ENCODE results near the gene USP48.

The USP48 gene

DNA sequence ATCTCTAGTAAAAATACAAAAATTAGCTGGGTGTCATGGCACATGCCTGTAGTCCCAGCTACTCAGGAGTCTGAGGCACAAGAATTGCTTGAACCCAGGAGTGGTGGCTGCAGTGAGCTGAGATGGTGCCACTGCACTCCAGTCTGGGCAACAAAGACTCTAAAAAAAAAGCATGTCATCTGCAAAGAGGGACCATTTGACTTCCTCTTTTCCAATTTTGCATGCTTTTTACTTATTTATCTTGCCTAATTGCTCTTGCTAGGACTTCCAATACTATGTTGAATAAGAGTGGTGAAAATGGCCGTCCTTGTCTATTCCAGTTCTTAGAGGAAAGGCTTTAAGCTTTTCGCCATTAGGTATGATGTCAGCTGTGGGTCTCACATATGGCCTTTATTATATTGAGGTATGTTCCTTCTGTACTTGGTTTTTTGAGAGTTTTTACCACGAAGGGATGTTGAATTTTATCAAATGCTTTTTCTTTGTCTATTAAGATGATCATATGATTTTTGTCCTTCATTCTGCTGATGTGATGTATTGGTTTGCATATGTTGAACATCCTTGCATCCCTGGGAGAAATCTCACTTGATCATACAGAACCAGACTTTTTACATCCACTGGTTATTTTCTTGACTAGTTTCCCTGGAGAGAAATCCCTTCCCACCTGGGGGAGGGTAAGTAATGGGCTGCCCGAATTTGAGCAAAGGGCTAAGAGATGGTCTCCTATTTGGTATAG lies 96.8 kb downstream of the USP48 start:
- DNase-seq (ENCODE audit: extremely low spot score) = no peak
- TF ChIP-seq ELF4 (IDR thresholded peaks at IDR 0.05) (no peak), HDGF (IDR thresholded peaks at IDR 0.05; ENCODE audit: borderline replicate concordance) (no peak), SP1 (IDR thresholded peaks at IDR 0.05) (no peak), ZNF384 (IDR thresholded peaks at IDR 0.05) (no peak), FOXK2 (IDR thresholded peaks at IDR 0.05) (no peak), CTBP1 (IDR thresholded peaks at IDR 0.05; ENCODE audit: borderline replicate concordance) (no peak), SUZ12 (IDR thresholded peaks at IDR 0.05) (no peak), FOXA1 (IDR thresholded peaks at IDR 0.05) (no peak), L3MBTL2 (conservative IDR thresholded peaks at IDR 0.05) (no peak), LEF1 (IDR thresholded peaks at IDR 0.05; ENCODE audit: borderline replicate concordance) (no peak), ARNT (IDR thresholded peaks at IDR 0.05) (no peak), TARDBP (IDR thresholded peaks at IDR 0.05) (no peak), NFRKB (IDR thresholded peaks at IDR 0.05) (no peak), FOXM1 (IDR thresholded peaks at IDR 0.05; ENCODE audit: borderline replicate concordance) (no peak), BHLHE40 (IDR thresholded peaks at IDR 0.05; ENCODE audit: borderline replicate concordance) (no peak)
- TF ChIP-seq, protein P1, sequence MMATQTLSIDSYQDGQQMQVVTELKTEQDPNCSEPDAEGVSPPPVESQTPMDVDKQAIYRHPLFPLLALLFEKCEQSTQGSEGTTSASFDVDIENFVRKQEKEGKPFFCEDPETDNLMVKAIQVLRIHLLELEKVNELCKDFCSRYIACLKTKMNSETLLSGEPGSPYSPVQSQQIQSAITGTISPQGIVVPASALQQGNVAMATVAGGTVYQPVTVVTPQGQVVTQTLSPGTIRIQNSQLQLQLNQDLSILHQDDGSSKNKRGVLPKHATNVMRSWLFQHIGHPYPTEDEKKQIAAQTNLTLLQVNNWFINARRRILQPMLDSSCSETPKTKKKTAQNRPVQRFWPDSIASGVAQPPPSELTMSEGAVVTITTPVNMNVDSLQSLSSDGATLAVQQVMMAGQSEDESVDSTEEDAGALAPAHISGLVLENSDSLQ (IDR thresholded peaks at IDR 0.05) = no peak
- ChIA-PET CTCF (no interaction called here), POLR2A (no interaction called here)

DNA sequence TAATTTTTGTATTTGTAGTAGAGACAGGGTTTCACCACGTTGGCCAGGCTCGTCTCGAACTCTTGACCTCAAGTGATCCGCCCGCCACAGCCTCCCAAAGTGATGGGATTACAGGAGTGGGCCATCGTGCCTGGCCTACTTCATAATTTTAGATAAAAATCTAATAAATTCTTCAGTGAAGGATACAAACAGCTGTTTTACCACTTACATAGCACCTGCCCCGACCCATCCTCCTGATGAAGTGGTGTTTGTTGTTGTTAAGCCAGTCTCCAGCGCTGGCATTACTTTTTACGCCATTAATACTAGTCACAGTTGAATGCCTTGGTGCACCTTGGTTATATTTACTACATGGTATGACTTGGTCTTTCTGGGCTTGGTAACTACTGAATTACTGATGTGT lies 101.5 kb downstream of the USP48 start:
- no peak for TF ChIP-seq LEF1 (IDR thresholded peaks at IDR 0.05; ENCODE audit: borderline replicate concordance)
- TF ChIP-seq CTBP1 (IDR thresholded peaks at IDR 0.05; ENCODE audit: borderline replicate concordance) = no peak
- no peak for TF ChIP-seq SUZ12 (IDR thresholded peaks at IDR 0.05)
- ChIA-PET POLR2A (no interaction called here), CTCF (no interaction called here)
- no peak for DNase-seq (ENCODE audit: extremely low spot score)

DNA sequence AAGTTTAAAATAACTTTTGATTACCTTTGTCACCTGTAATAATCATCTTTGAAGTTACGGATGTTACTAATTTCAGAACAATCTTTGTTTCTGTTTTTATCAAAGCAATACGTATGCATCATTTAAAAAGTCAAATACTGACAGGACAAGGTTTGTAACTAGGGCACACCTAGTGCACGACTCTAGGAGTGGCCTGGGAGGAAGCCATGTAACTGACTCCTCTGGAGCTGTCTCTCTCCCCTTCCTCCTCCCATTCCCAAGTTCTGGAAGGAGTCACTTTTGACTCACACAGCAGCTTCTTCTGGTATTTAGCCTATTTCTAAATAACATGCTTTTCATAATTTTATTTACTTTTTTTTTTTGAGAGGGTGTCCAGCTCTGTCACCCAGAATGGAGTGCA lies 102.0 kb downstream of the USP48 start:
- POLR2A ChIA-PET = no interaction called here
- CTCF ChIA-PET = no interaction called here
- DNase-seq (ENCODE audit: extremely low spot score) = no peak
- TF ChIP-seq HDGF (IDR thresholded peaks at IDR 0.05; ENCODE audit: borderline replicate concordance) = no peak
- no peak for TF ChIP-seq ZNF384 (IDR thresholded peaks at IDR 0.05)
- no peak for TF ChIP-seq LEF1 (IDR thresholded peaks at IDR 0.05; ENCODE audit: borderline replicate concordance)
- TF ChIP-seq FOXM1 (IDR thresholded peaks at IDR 0.05; ENCODE audit: borderline replicate concordance) = no peak
- no peak for TF ChIP-seq SP1 (IDR thresholded peaks at IDR 0.05)
- TF ChIP-seq L3MBTL2 (conservative IDR thresholded peaks at IDR 0.05) = no peak
- no peak for TF ChIP-seq NFRKB (IDR thresholded peaks at IDR 0.05)
- no peak for TF ChIP-seq CTBP1 (IDR thresholded peaks at IDR 0.05; ENCODE audit: borderline replicate concordance)
- no peak for TF ChIP-seq FOXK2 (IDR thresholded peaks at IDR 0.05)
- TF ChIP-seq BHLHE40 (IDR thresholded peaks at IDR 0.05; ENCODE audit: borderline replicate concordance) = no peak
- no peak for TF ChIP-seq ARNT (IDR thresholded peaks at IDR 0.05)
- no peak for TF ChIP-seq TARDBP (IDR thresholded peaks at IDR 0.05)
- no peak for TF ChIP-seq ELF4 (IDR thresholded peaks at IDR 0.05)
- TF ChIP-seq SUZ12 (IDR thresholded peaks at IDR 0.05) = no peak
- TF ChIP-seq FOXA1 (IDR thresholded peaks at IDR 0.05) = no peak
- TF ChIP-seq, protein P1 (IDR thresholded peaks at IDR 0.05) = no peak

DNA sequence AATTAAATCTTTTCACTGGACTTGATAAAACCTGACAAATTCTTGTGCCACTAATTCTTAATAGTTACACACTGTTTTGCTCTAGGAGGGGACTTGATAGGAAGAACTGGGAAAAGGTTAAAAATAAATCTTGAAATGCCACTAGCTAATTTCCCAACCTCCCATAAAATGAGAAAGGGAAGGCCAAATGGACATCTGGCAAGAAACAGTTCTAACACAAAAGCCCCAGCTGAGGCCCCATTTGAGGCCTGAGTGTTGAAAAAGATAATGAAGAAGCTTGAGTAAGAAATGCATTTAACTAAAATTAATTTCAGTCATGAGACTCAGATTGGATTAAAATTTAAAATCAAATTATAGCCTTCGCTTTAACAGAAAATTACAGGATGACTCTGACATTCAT lies 102.6 kb downstream of the USP48 start:
- TF ChIP-seq L3MBTL2 (conservative IDR thresholded peaks at IDR 0.05) (no peak), FOXK2 (IDR thresholded peaks at IDR 0.05) (no peak), SUZ12 (IDR thresholded peaks at IDR 0.05) (no peak), SP1 (IDR thresholded peaks at IDR 0.05) (no peak), LEF1 (IDR thresholded peaks at IDR 0.05; ENCODE audit: borderline replicate concordance) (no peak), ELF4 (IDR thresholded peaks at IDR 0.05) (no peak), FOXM1 (IDR thresholded peaks at IDR 0.05; ENCODE audit: borderline replicate concordance) (no peak), FOXA1 (IDR thresholded peaks at IDR 0.05) (no peak), NFRKB (IDR thresholded peaks at IDR 0.05) (no peak)
- TF ChIP-seq, protein P1 (IDR thresholded peaks at IDR 0.05) = no peak
- POLR2A ChIA-PET = no interaction called here
- no peak for DNase-seq (ENCODE audit: extremely low spot score)
- CTCF ChIA-PET = no interaction called here

DNA sequence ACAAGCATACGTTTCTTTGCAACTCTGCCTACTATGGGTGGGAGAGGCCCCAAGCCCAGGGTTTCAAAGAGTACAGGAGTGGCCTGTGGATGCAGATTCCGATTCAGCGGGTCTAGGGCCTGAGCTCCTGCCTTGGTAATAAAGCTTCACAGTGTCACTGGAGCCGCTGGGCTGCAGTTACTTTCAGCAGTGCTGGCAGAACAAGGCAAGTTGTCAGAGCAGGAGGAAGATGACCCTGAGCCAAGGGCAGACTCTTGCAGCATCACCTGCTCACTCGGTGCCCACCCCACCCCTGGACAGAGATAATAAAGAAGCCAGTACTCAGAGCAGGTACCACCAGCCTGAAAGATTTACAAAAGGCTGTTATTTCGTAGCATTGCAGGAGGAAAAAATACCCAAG lies 105.8 kb downstream of the USP48 start:
- ChIA-PET CTCF (interaction anchor here (1.0 kb wide), 1 partner anchor 263 kb away, joined by 3 read pairs; no protein-coding TSS in a partner anchor), POLR2A (no interaction called here)
- TF ChIP-seq FOXK2 (IDR thresholded peaks at IDR 0.05) = no peak
- TF ChIP-seq, protein P1 (IDR thresholded peaks at IDR 0.05) = no peak
- no peak for TF ChIP-seq TARDBP (IDR thresholded peaks at IDR 0.05)
- no peak for TF ChIP-seq BHLHE40 (IDR thresholded peaks at IDR 0.05; ENCODE audit: borderline replicate concordance)
- TF ChIP-seq SUZ12 (IDR thresholded peaks at IDR 0.05) = no peak
- no peak for TF ChIP-seq HDGF (IDR thresholded peaks at IDR 0.05; ENCODE audit: borderline replicate concordance)
- TF ChIP-seq NFRKB (IDR thresholded peaks at IDR 0.05) = no peak
- no peak for TF ChIP-seq L3MBTL2 (conservative IDR thresholded peaks at IDR 0.05)
- no peak for TF ChIP-seq FOXM1 (IDR thresholded peaks at IDR 0.05; ENCODE audit: borderline replicate concordance)
- no peak for TF ChIP-seq ZNF384 (IDR thresholded peaks at IDR 0.05)
- no peak for TF ChIP-seq CTBP1 (IDR thresholded peaks at IDR 0.05; ENCODE audit: borderline replicate concordance)
- no peak for TF ChIP-seq LEF1 (IDR thresholded peaks at IDR 0.05; ENCODE audit: borderline replicate concordance)
- TF ChIP-seq FOXA1 (IDR thresholded peaks at IDR 0.05) = no peak
- TF ChIP-seq SP1 (IDR thresholded peaks at IDR 0.05) = no peak
- TF ChIP-seq ELF4 (IDR thresholded peaks at IDR 0.05) = no peak
- DNase-seq (ENCODE audit: extremely low spot score) = no peak
